Measurements from ENCODE around the gene PPM1F. TPM values are rescaled to one million over a fixed set of nuclear protein-coding genes. Genes with fewer than 3 reads are reported as not detected.
A peak's percentile ranks its signal among the peaks of the same experiment; 100 is the strongest.

The PPM1F gene
- total RNA-seq, 1 donor from 2014 or later = 51.0 TPM

DNA sequence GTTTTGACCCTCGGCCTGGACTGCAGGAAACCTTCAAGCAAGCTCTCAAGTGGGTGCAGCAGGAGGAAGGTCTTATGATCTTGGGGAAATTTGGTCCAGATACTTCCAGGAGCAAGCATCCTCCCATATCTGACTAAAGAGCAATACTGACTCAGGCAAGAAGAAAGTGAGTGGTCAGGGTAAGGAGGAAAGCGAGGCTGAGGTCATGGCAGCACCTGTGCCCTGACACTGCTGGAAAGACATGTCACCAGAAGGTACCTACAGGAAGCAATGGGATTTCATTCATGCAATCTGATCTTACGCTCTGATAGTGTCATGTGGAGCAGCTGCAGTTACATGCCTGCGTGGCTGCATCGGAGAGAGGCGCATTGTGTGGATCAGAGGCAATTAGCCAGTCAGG is 36.4 kb upstream of the PPM1F start:
- Histone ChIP-seq H3K4me1 (no peaks in the 10 kb centered on the region), H3K4me3 (no peak overlapping the region), H3K9me3 (no peaks in the 10 kb centered on the region), H3K36me3 (no peaks in the 10 kb centered on the region), H3K27me3 (ENCODE audit: low read depth) (peaks cover 4% of the 10 kb centered on the region), H3K27ac (no peak overlapping the region)
- no peak for TF ChIP-seq CTCF (IDR thresholded peaks at IDR 0.05)
- intact Hi-C loops (cut with DNase I) = no loop called here
- no peak for DNase-seq
- no peak for ATAC-seq

- no peak overlapping the region for H3K4me3 ChIP-seq
- no peak for DNase-seq
- H3K27me3 ChIP-seq (ENCODE audit: low read depth) = peaks cover 1% of the 10 kb centered on the region
- H3K4me1 ChIP-seq = peaks cover 26% of the 10 kb centered on the region
- intact Hi-C loops (cut with DNase I) = no loop called here
- H3K36me3 ChIP-seq = no peaks in the 10 kb centered on the region
- TF ChIP-seq CTCF (IDR thresholded peaks at IDR 0.05) = no peak
- no peak overlapping the region for H3K27ac ChIP-seq
- ATAC-seq = no peak
- no peaks in the 10 kb centered on the region for H3K9me3 ChIP-seq
Observed at GRCh38 chr22:21985214-21985613, 32.6 kb upstream of the PPM1F start.

DNA sequence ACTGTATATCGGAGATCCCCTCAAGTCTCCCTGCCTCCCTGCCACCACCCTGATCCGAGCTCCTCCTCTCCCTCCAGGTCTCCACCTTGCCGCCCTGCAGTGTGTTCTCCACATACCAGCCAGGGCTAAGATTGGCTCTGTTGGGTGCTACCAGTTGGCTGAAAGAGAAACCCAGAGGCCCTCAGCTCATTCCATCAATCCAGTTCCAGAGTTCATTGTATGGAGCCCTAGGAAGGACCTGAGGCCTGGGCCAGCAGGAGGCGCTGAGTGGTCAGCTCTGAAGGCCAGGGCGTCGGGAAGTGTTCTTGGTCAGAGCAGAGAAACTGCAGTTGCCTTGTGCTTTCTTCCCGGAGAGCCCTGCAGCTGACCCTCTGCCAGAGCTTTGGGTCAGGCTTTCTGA is 32.1 kb upstream of the PPM1F start:
- Histone ChIP-seq H3K4me1 (peaks cover 26% of the 10 kb centered on the region), H3K9me3 (no peaks in the 10 kb centered on the region), H3K27me3 (ENCODE audit: low read depth) (no peaks in the 10 kb centered on the region), H3K27ac (no peak overlapping the region), H3K36me3 (no peaks in the 10 kb centered on the region), H3K4me3 (no peak overlapping the region)
- peak; percentile 15 for TF ChIP-seq CTCF (IDR thresholded peaks at IDR 0.05)
- intact Hi-C loops (cut with DNase I) = no loop called here
- DNase-seq (no peak), ATAC-seq (no peak)

- intact Hi-C loops (cut with DNase I) = no loop called here
- peak; percentile 93 to 94 for ATAC-seq
- H3K27ac ChIP-seq = peak within 1 kb of the TSS; percentile 86
Observed at GRCh38 chr22:21982338-21982965, 29.8 kb upstream of the PPM1F start, which contains the start of gene TOP3B. Gene TOP3B, minus strand, starts transcription at chr22:21982787. Its CDS starts 7,078 bp downstream, at chr22:21975709.

GRCh38 chr22:21981874-21982273 is 29.2 kb upstream of the PPM1F start:
- no peak for DNase-seq
- no peak for ATAC-seq
- H3K4me3 ChIP-seq = peak overlapping the region; percentile 94
- H3K27ac ChIP-seq = peak overlapping the region; percentile 86
- intact Hi-C loops (cut with DNase I) = no loop called here
- no peak for TF ChIP-seq CTCF (IDR thresholded peaks at IDR 0.05)
- H3K9me3 ChIP-seq = no peaks in the 10 kb centered on the region
- H3K4me1 ChIP-seq = peaks cover 26% of the 10 kb centered on the region
- H3K36me3 ChIP-seq = no peaks in the 10 kb centered on the region
- H3K27me3 ChIP-seq (ENCODE audit: low read depth) = no peaks in the 10 kb centered on the region

More at GRCh38 chr22:21982338-21982965, 29.8 kb upstream of the PPM1F start, which contains the start of gene TOP3B:
- Histone ChIP-seq H3K27me3 (ENCODE audit: low read depth) (no peaks in the 10 kb centered on the region), H3K4me1 (peaks cover 26% of the 10 kb centered on the region), H3K36me3 (no peaks in the 10 kb centered on the region), H3K9me3 (no peaks in the 10 kb centered on the region), H3K4me3 (peak within 1 kb of the TSS; percentile 94)
- DNase-seq = peak; percentile 88
- TF ChIP-seq CTCF (IDR thresholded peaks at IDR 0.05) = no peak

Measured in lower lobe of right lung (tissue), 2 donors.